HG03378 (cell line): Measurements from ENCODE around the gene AGBL3.
"Not testable (repeated sequence)": the region's sequence is repeated elsewhere in the genome, so short reads cannot be mapped to it uniquely, and the experiment has no call there.

Experiments
- ATAC-seq: cut with Tn5 transposase; IDR thresholded peaks from one replicate; pipeline ENCODE4 v1.9.1; 2021; ENCODE audit warnings: mild to moderate bottlenecking, moderate library complexity; ENCODE audit not compliant: unreplicated experiment

Gene AGBL3

DNA sequence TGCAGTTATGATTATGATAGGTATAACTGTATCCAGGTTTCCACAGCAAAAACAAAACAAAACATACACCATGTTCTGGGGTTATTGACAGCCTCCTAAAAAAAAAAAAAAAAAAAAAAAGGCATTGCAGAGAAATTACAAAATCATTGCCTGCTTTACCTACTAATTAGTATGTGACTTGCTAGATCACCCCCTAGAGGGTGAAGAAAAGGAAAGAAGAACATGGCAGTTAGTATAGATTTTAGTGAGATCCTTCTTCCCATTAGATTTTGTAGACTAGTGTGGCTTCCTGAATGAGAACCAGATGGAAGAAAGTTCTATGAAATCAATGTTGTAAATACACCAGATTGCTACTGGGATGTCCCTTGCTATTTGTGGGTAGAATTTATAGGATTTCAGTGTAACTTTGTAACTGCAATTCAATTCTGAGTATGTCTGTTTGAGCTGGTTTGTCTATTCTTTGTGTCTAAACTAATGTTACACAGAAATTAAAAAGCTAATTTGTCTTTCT, 24.0 kb upstream of the AGBL3 start:
- no peak for ATAC-seq

DNA sequence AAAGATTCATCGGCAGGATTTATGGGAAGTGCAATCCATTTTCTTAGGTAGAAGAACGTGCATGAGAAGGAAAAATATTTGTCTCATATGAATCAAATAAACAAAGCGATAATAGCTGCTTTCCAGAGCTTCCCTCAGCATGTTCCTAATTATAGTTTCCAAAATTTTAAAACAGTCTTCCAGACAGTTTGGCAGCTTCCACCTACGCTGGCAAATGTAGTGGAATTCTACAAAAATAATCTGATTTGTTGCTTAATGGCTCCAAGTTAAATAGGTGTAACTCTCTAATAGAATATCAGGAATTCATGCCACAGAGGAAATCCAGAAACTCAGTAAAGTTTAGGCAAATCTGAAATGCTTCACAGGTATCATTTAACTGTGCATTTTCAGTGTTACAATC, 23.3 kb upstream of the AGBL3 start:
- ATAC-seq = no peak

GRCh38 chr7:134966691-134967090, 19.6 kb upstream of the AGBL3 start:
- no peak for ATAC-seq

GRCh38 chr7:134968110-134968509, 18.2 kb upstream of the AGBL3 start:
- ATAC-seq = no peak

DNA sequence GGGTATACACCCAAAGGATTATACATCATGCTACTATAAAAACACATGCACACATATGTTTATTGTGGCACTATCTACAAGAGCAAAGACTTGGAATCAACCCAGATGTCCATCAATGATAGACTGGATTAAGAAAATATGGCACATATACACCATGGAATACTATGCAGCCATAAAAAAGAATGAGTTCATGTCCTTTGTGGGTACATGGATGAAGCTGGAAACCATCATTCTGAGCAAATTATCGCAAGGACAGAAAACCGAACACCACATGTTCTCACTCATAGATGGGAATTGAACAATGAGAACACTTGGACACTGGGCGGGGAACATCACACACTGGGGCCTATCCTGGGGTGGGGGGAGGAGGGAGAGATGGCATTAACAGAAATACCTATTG, 4.7 kb upstream of the AGBL3 start:
- not testable (repeated sequence) for ATAC-seq

DNA sequence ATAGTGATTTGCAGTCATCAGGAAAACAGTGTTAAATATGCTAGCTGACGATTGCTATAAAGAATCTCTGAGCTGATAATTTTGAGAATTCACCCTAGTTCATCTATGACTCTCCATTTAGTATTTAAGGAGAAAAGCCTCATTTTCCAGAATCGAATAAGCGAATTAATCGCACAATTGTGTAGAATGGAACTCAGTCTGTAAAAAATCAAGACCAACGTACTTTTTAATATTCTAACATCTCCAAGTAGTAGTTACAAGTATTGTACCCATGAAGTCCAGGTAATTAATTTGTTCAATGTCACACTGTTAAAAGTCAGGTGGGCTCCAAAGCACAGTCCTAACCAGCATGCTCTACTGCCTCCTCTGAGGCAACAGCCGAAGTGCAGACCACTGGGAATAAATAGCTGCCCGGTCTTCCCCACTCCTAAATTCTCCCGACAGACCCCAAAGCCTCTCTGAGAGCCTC, 380 bp upstream of the AGBL3 start:
- peak; percentile 39 for ATAC-seq

DNA sequence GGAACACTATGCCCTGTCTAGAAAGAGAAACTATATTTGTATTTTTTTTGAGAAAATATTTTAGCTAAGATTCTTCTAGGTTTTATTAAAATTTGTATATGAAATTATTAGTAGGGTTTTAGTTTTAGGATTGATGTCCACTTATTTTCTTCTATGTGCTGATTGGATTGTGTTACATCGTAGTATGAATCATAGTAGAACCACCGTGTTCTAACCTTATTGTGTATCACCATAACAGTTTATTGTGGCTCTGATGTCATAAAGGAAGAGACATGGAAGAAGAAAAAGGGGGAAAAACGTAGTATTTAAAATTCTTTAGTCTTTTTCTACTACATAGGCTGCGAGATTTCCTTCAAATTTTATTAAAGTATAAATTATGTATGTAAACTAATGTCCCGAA, 1.9 kb downstream of the AGBL3 start:
- ATAC-seq = no peak

DNA sequence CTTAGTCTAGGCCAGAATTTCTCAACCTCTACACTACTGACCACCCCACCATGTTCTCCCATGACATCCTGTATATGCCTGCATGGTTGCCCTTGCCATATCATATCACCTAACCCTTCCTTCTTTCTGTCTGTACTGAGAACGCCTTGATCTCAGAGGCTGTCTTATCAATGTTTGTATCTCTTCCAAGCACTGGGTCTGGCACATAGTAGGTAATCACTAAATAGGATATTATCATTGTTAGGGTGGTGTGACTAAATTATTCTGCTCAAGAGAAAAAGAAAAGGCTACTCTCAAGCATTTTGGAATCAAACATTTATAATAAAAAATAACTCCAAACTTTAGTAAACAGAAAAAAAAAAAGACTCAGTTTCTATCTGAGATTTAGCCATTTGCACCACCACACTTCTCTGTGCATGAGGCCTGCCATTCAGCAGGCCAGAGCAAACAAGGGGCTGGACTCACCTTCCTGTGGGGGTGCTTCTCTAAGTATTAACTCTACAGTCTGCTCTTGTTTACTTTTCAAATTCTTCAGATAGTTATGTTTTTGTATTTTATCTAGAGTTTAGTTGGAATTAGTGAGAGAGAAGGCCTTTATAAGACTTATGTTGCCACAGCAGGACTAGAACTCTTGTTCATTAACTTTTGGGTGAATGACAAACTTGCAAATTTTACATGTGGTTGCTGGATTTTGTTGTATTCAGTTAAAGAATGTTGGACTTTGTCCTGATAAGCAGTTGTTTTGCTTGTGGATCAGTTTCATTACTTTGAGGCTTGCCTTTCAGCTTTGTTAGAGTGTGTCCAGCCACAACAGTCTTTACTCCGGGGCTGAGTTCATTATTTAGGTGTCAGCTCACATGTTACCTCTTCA, 5.4 kb downstream of the AGBL3 start:
- ATAC-seq = no peak

GRCh38 chr7:134992626-134993179, 6.4 kb downstream of the AGBL3 start:
- peak; percentile 84 for ATAC-seq

- no peak for ATAC-seq
Measured at GRCh38 chr7:134993877-134994456, 7.7 kb downstream of the AGBL3 start.

DNA sequence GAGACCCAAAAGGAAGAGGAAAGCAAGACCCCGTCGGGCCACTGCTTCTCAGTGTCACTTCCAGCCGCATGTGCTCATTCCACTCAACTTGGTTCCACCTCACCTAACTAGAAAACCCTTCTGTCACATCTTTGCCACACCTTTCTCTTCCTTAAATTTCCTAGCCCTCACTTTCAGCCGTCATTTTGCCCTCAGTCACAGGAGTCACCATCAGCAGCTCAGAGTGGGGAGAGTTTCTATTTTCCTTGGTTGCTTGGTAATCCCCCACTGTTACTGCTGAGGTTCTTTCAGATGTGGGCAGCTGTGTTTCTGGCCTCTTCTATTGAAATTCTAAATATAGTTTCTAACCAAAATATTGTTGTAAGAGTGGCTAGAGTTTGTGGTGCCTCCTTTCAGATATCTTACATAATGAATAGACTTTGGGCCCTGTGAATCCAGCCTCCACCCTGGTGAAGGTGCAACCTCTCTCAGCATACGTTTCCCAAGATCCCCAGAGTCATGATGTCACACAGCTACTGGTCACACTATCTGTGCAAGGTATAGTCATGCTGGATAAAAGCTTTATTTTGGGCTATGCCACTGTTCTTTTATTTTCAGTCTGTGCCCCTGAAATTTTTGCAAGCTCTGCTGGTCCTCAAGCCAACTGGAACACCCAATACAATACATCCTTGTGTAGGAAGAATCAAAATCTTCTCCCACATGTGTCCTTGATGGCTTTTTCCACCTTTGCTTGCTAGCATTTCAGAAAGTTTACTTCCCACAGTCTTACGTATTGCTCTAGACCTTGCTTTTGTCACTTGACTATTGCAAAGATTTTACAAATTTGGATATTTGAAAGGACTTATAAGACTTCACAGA, 9.2 kb downstream of the AGBL3 start:
- ATAC-seq = peak; percentile 35

- ATAC-seq = peak; percentile 44
Measured at GRCh38 chr7:134996097-134996550, 9.8 kb downstream of the AGBL3 start.

DNA sequence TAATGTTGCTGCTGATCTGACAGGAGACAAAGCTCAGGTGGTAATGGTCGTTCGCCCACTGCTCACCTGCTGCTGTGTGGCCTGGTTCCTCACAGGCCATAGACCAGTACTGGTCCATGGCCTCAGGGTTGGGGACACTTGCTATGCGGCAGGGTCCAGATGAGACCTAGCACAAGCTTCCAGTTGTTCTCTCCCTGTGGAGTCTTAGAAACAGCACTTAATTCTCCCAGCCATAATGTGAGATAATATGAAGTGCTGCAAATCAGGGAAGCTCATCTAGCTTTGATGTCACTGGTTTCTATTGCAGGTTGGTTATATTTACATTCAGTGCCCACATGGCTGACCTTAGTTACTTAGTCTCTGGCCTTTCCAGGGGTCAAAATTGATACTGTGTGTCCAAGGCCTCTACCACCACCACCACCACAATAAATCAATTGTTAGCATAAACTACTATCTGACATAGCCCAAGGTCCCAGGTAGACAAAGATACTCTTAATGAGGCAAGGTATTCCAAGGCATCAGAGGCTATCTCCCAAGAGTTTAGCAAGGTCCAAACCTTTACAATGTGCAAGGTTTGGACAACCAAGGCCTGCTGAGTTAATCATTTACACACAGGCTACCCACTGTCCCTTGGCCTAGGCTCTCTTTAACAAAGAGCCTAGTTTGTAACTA, 11.0 kb downstream of the AGBL3 start:
- ATAC-seq = no peak

- no peak for ATAC-seq
Measured at GRCh38 chr7:134999136-134999535, 12.8 kb downstream of the AGBL3 start.

DNA sequence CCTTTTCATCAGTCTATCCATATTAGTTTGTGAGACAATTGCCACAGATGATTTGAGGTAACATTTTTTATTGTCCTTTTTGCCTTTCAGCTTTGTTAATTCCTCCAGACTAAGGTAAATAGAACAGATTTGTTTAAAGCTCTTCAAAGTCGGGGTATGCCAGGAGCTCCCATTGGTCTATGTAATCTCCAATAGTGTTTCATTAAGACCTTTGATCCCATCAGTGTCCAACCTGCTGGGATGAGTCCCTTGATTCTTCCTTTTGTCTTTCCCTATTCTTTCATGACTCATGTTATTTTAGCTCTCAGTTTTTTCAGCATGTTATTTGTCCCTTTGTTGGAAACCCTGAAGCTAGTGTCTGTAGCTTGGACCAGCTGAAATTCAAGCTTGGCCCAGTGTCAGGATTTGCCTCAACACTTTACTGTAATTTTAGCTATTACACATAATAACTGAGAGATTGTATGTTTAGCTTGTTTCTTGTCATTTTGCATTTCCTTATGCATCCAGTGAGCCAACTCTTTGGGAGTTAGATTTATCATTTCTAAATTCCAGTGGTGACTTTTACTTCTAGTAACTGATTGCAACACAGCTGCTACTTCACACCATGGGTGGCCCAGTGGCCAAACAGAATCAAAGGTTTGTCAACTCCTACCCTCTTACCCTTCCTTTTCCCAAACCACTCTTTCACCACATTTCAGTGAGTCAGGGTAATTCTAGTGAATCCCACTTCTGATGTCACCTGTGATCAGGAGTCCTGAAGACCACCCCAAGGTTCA, 15.3 kb downstream of the AGBL3 start:
- ATAC-seq = no peak

DNA sequence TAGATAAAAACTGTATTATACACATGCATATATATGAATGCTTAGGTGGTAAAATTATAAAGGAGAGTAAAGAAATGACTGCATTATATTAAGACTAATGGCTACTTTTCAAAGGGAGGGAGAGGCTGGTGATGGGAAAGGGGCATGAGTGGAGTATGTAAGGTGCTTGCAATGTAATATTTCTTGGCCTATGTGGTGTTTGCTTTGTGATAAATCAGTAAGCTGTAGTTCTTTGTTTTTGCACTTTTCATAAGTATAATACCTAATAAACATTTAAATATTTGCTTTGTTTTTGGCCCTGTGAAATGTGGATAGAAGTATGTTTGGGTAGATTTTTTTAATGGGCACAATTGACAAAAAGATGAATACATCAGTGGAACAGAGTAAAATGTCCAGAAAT, 25.9 kb downstream of the AGBL3 start:
- ATAC-seq = no peak

DNA sequence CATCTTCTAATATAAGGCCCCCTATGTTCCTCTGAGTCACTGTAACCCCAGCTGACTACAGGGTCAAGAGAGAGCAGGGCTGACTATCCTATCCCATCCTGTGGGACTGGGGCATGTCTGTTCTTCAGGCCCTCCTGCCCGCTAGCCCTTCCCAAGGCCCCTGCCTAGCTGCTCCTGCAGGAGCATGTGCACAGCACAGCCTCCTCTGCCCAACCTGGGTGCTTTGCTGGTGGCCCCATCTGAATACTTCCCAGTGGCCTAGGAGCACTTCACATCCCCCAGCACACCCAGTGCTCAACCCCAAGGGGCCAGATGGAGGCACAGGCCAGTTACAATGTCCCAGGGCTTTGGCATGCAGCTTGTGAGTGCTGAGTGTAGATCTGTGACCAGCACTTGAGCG, 37.3 kb downstream of the AGBL3 start:
- no peak for ATAC-seq

DNA sequence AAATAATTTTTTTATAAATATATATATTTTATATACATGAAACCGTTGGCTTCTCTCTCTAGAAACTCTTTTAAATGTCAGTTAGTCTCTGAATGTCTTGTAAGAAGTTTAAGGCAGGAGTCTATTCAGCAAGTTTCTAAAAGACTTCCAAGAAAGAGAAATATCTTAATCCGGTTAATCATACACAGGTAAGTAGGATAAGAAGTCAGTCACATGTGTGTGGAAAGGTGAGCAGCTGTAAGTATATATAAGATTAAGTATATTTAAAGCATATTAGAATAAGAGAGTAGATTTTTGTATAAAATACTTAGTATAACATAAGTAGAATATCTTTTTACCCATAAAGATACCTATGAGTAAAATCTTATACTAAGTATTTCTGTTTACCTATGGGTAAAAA, 48.9 kb downstream of the AGBL3 start:
- ATAC-seq = no peak

GRCh38 chr7:135067017-135067416, 80.7 kb downstream of the AGBL3 start:
- not testable (repeated sequence) for ATAC-seq

DNA sequence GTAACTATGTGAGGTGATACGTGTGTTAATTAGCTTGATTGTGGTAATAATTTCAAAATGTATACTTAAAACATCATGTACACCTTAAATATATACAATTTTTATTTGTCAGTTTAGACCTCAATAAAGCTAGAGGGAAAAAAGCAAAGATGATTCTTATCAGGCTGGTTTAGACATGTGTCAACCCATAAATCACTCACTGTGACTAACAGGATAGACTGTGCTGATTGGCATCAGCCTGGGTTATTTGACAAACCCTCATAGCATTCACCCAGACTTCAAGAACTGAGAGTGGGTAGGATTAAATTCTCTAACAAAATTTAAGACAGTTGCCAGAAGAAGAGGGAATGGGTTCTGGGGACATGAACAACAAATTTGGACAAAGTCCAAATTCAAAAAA, 87.8 kb downstream of the AGBL3 start:
- no peak for ATAC-seq
